HG03442 (cell line): ENCODE measurements around the gene GAMT.

ENCODE experiments used
- ATAC-seq: cut with Tn5 transposase; IDR thresholded peaks from one replicate; pipeline ENCODE4 v1.9.1; 2021; ENCODE audit warnings: mild to moderate bottlenecking, moderate library complexity; ENCODE audit not compliant: unreplicated experiment

GAMT gene

GRCh38 chr19:1418951-1419738 is 17.8 kb upstream of the GAMT start:
- no peak for ATAC-seq

- no peak for ATAC-seq
Measured at GRCh38 chr19:1418496-1418775, 17.1 kb upstream of the GAMT start.

- no peak for ATAC-seq
Measured at GRCh38 chr19:1417681-1418495, 16.5 kb upstream of the GAMT start.

- no peak for ATAC-seq
Measured at GRCh38 chr19:1417145-1417544, 15.8 kb upstream of the GAMT start.

GRCh38 chr19:1416014-1416841 is 14.9 kb upstream of the GAMT start:
- ATAC-seq = no peak

- no peak for ATAC-seq
Measured at GRCh38 chr19:1412995-1413800, 11.9 kb upstream of the GAMT start.

GRCh38 chr19:1412323-1412923 is 11.1 kb upstream of the GAMT start:
- no peak for ATAC-seq

GRCh38 chr19:1411255-1412191 is 10.2 kb upstream of the GAMT start:
- ATAC-seq = no peak

GRCh38 chr19:1410789-1411188 is 9.4 kb upstream of the GAMT start:
- no peak for ATAC-seq

- ATAC-seq = no peak
Measured at GRCh38 chr19:1410136-1410786, 8.9 kb upstream of the GAMT start.

- ATAC-seq = no peak
Measured at GRCh38 chr19:1409204-1410005, 8.1 kb upstream of the GAMT start.

GRCh38 chr19:1408300-1409203 is 7.2 kb upstream of the GAMT start:
- no peak for ATAC-seq

- peak; percentile 20 for ATAC-seq
Measured at GRCh38 chr19:1407528-1408299, 6.4 kb upstream of the GAMT start, which contains the start of gene DAZAP1. Gene DAZAP1, plus strand, starts transcription at chr19:1407586. Its CDS starts 188 bp downstream, at chr19:1407774.

GRCh38 chr19:1406774-1407527 is 5.6 kb upstream of the GAMT start:
- peak; percentile 75 for ATAC-seq

- no peak for ATAC-seq
Measured at GRCh38 chr19:1402411-1403070, 1.2 kb upstream of the GAMT start.
